Ishikawa (cell line): Measurements from ENCODE around the gene DCUN1D2.

Source experiments
- CEBPB ChIP-seq: IDR thresholded peaks from 2 replicates; pipeline ENCODE4 v1.6.1; 2012
- CREB1 ChIP-seq: IDR thresholded peaks from 2 replicates; pipeline ENCODE4 v1.6.1; 2012; ENCODE audit warnings: low read depth
- EGR1 ChIP-seq: IDR thresholded peaks from 2 replicates; pipeline ENCODE4 v1.6.1; 2012
- EP300 ChIP-seq: IDR thresholded peaks from 2 replicates; pipeline ENCODE4 v1.6.1; 2012; ENCODE audit warnings: borderline replicate concordance
- MAX ChIP-seq: IDR thresholded peaks from 2 replicates; pipeline ENCODE4 v1.6.1; 2012
- RAD21 ChIP-seq: IDR thresholded peaks from 2 replicates; pipeline ENCODE4 v1.6.1; 2012; ENCODE audit warnings: low read depth
- TAF1 ChIP-seq: IDR thresholded peaks from 2 replicates; pipeline ENCODE4 v1.6.1; 2012; ENCODE audit warnings: low read depth, mild to moderate bottlenecking
- ZBTB7A ChIP-seq: IDR thresholded peaks from 2 replicates; pipeline ENCODE4 v1.6.1; 2012; ENCODE audit warnings: low read depth

- TF ChIP-seq CEBPB (no peak), EP300 (no peak), TAF1 (no peak), EGR1 (no peak), ZBTB7A (no peak), RAD21 (no peak), MAX (no peak), CREB1 (no peak)
These were observed 9.4 kb upstream of the DCUN1D2 start for GRCh38 chr13:113499936-113500335.
